OCI-LY7 (cell line): ENCODE data around the gene TMEM170B.

Experiments used
- EZH2phosphoT487 ChIP-seq: fragments of 200-600 bp; sonication (generic); IDR thresholded peaks from 2 replicates; pipeline ENCODE4 v1.6.1; 2018; ENCODE audit warnings: low read depth, borderline replicate concordance, mild to moderate bottlenecking, mixed run types, antibody characterized with exemption, low read length, moderate library complexity, mixed read lengths
- TF ChIP-seq, protein P1 (sequence below): fragments of 200-600 bp; sonication (generic); conservative IDR thresholded peaks from 2 replicates; pipeline ENCODE4 v1.5.1; 2014; ENCODE audit warnings: mild to moderate bottlenecking, antibody characterized with exemption, low read length, moderate library complexity, mixed read lengths

DNA sequence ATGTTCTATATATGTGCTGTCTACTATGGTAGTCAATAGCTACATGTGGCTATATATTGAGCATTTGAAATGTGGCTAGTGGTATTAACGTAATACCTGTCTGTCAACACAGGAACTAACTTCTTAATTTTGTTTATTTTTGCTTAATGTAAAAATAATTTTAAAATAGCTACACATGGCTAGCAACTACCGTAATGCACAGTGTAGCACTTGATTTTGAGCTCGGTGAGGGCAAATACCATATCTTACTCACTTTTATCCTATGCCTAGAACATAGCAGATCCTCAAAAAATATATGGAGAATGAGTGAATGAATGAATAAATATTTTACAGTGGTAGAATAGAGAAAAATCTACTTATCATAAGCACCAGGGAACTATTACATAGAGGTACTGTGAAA lies 28.1 kb upstream of the TMEM170B start:
- TF ChIP-seq, protein P1, sequence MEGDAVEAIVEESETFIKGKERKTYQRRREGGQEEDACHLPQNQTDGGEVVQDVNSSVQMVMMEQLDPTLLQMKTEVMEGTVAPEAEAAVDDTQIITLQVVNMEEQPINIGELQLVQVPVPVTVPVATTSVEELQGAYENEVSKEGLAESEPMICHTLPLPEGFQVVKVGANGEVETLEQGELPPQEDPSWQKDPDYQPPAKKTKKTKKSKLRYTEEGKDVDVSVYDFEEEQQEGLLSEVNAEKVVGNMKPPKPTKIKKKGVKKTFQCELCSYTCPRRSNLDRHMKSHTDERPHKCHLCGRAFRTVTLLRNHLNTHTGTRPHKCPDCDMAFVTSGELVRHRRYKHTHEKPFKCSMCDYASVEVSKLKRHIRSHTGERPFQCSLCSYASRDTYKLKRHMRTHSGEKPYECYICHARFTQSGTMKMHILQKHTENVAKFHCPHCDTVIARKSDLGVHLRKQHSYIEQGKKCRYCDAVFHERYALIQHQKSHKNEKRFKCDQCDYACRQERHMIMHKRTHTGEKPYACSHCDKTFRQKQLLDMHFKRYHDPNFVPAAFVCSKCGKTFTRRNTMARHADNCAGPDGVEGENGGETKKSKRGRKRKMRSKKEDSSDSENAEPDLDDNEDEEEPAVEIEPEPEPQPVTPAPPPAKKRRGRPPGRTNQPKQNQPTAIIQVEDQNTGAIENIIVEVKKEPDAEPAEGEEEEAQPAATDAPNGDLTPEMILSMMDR, result no peak
- TF ChIP-seq EZH2phosphoT487, result no peak
